Measurements from ENCODE around the gene L2HGDH.

Gene L2HGDH

DNA sequence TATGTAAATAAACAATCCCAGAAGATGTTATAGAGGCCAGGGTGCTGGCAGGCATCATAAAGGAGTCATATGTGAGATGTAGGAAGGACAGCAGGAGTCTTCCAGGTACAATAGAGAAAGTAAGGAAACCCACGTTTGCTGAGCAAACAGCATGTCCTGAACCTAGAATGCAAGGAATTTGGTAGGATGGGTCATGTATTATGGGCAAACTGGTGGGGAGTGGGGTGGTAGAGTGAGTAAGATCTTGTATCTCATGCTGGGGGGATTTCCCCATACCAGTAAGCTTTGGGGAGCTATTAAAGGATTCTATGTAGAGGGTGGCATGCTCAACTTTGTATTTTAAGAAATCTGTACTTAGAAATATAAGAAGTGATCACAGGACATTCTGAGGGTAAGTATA, 43.7 kb upstream of the L2HGDH start:
- DNase-seq (ENCODE audit: low read depth, low spot score) = no peak
- TF ChIP-seq, protein P1, sequence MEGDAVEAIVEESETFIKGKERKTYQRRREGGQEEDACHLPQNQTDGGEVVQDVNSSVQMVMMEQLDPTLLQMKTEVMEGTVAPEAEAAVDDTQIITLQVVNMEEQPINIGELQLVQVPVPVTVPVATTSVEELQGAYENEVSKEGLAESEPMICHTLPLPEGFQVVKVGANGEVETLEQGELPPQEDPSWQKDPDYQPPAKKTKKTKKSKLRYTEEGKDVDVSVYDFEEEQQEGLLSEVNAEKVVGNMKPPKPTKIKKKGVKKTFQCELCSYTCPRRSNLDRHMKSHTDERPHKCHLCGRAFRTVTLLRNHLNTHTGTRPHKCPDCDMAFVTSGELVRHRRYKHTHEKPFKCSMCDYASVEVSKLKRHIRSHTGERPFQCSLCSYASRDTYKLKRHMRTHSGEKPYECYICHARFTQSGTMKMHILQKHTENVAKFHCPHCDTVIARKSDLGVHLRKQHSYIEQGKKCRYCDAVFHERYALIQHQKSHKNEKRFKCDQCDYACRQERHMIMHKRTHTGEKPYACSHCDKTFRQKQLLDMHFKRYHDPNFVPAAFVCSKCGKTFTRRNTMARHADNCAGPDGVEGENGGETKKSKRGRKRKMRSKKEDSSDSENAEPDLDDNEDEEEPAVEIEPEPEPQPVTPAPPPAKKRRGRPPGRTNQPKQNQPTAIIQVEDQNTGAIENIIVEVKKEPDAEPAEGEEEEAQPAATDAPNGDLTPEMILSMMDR (IDR thresholded peaks at IDR 0.05; ENCODE audit: insufficient read depth, low read length, missing control alignments) = no peak
- POLR2A ChIA-PET = no interaction called here
- CTCF ChIA-PET = interaction anchor here (0.8 to 1.9 kb wide), 3 partner anchors 8 to 38 kb away, joined by 3 to 6 read pairs (median 4); no protein-coding TSS in a partner anchor
- H3K4me3 ChIP-seq (ENCODE audit: low read depth, low read length) = no peak overlapping the region

DNA sequence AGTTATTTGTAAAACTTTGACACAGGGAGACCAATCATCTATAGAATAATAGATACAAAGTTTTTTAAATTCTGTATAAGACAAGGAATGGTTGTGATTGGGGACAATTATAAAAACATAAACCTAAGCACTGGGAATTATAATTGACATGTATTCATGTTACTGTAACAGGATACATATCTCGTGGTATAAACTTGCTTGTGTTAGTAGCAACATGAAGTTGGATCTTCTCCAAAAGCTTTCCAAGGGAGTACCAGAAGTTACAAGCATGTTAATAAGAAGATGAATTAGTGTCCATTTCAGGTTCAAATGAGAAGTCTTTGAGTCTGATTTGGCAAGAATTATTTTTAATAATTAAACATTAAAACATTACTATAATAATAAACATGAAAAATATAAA, 42.5 kb upstream of the L2HGDH start:
- POLR2A ChIA-PET = no interaction called here

GRCh38 chr14:50353126-50353525, 41.1 kb upstream of the L2HGDH start:
- CTCF ChIA-PET = no interaction called here
- POLR2A ChIA-PET = no interaction called here
- no peak for DNase-seq (ENCODE audit: low read depth, low spot score)
- H3K4me3 ChIP-seq (ENCODE audit: low read depth, low read length) = no peak overlapping the region
- TF ChIP-seq, protein P1 (IDR thresholded peaks at IDR 0.05; ENCODE audit: insufficient read depth, low read length, missing control alignments) = no peak

More for the DNA sequence above, 42.5 kb upstream of the L2HGDH start:
- CTCF ChIA-PET = interaction anchor here (1.8 kb wide), 1 partner anchor 33 kb away, joined by 5 read pairs; no protein-coding TSS in a partner anchor
- no peak overlapping the region for H3K4me3 ChIP-seq (ENCODE audit: low read depth, low read length)
- no peak for DNase-seq (ENCODE audit: low read depth, low spot score)
- TF ChIP-seq, protein P1 (IDR thresholded peaks at IDR 0.05; ENCODE audit: insufficient read depth, low read length, missing control alignments) = no peak

GRCh38 chr14:50352584-50352983, 40.6 kb upstream of the L2HGDH start:
- DNase-seq (ENCODE audit: low read depth, low spot score) = no peak
- CTCF ChIA-PET = no interaction called here
- POLR2A ChIA-PET = no interaction called here
- TF ChIP-seq, protein P1 (IDR thresholded peaks at IDR 0.05; ENCODE audit: insufficient read depth, low read length, missing control alignments) = no peak
- H3K4me3 ChIP-seq (ENCODE audit: low read depth, low read length) = no peak overlapping the region

DNA sequence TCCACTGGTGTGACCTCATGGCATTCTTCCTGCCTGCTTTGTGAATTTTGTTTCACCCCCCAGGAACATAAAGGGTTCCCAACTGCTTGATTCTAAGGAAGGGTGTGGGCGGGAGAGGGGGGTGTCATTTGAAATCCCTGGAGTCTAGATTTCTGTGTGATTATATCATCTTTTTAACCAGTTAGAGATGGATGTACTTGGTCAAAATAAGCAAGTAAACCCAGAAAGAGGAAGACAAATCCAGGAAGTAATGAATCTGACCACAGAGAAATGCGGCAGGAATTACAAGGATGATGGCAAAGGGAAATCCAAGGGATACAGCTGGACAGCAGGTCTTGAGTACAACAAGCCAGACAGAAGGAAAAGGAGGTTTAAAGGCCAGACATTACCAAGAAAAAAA, 38.9 kb upstream of the L2HGDH start:
- TF ChIP-seq, protein P1 (IDR thresholded peaks at IDR 0.05; ENCODE audit: insufficient read depth, low read length, missing control alignments) = no peak
- no peak for DNase-seq (ENCODE audit: low read depth, low spot score)
- ChIA-PET POLR2A (no interaction called here), CTCF (interaction anchor here (0.6 to 0.9 kb wide), 4 partner anchors 16 to 617 kb away, joined by 3 to 4 read pairs (median 3); no protein-coding TSS in a partner anchor)
- H3K4me3 ChIP-seq (ENCODE audit: low read depth, low read length) = no peak overlapping the region

GRCh38 chr14:50348933-50349332, 36.9 kb upstream of the L2HGDH start:
- CTCF ChIA-PET = interaction anchor here (0.9 to 1.0 kb wide), 2 partner anchors 20 to 178 kb away, joined by 3 read pairs; no protein-coding TSS in a partner anchor
- DNase-seq (ENCODE audit: low read depth, low spot score) = no peak
- TF ChIP-seq, protein P1 (IDR thresholded peaks at IDR 0.05; ENCODE audit: insufficient read depth, low read length, missing control alignments) = no peak
- POLR2A ChIA-PET = no interaction called here
- no peak overlapping the region for H3K4me3 ChIP-seq (ENCODE audit: low read depth, low read length)

Data from AG04449 (cell line).